Measurements from ENCODE around the gene TRAF1.

Gene TRAF1

GRCh38 chr9:120941046-120941770 lies 14.6 kb upstream of the TRAF1 start:
- DNase-seq (ENCODE audit: low spot score) = no peak

- DNase-seq (ENCODE audit: low spot score) = no peak
Measured at GRCh38 chr9:120940573-120940972, 14.0 kb upstream of the TRAF1 start.

- DNase-seq (ENCODE audit: low spot score) = no peak
Measured at GRCh38 chr9:120938851-120939250, 12.3 kb upstream of the TRAF1 start.

- DNase-seq (ENCODE audit: low spot score) = no peak
Measured at GRCh38 chr9:120937596-120937995, 11.0 kb upstream of the TRAF1 start.

- DNase-seq (ENCODE audit: low spot score) = no peak
Measured at GRCh38 chr9:120937127-120937526, 10.5 kb upstream of the TRAF1 start.

GRCh38 chr9:120936764-120937122 lies 10.1 kb upstream of the TRAF1 start:
- no peak for DNase-seq (ENCODE audit: low spot score)

- DNase-seq (ENCODE audit: low spot score) = peak; percentile 87
Measured at GRCh38 chr9:120936011-120936763, 9.6 kb upstream of the TRAF1 start.

- no peak for DNase-seq (ENCODE audit: low spot score)
Measured at GRCh38 chr9:120935383-120935857, 8.8 kb upstream of the TRAF1 start.

- no peak for DNase-seq (ENCODE audit: low spot score)
Measured at GRCh38 chr9:120934281-120934680, 7.7 kb upstream of the TRAF1 start.

GRCh38 chr9:120933310-120934055 lies 6.9 kb upstream of the TRAF1 start:
- DNase-seq (ENCODE audit: low spot score) = no peak

GRCh38 chr9:120932086-120932823 lies 5.7 kb upstream of the TRAF1 start:
- DNase-seq (ENCODE audit: low spot score) = no peak

GRCh38 chr9:120931231-120932085 lies 4.9 kb upstream of the TRAF1 start:
- peak; percentile 82 for DNase-seq (ENCODE audit: low spot score)

- DNase-seq (ENCODE audit: low spot score) = no peak
Measured at GRCh38 chr9:120929229-120929791, 2.7 kb upstream of the TRAF1 start.

GRCh38 chr9:120928483-120929228 lies 2.1 kb upstream of the TRAF1 start:
- peak; percentile 82 for DNase-seq (ENCODE audit: low spot score)

GRCh38 chr9:120928015-120928482 lies 1.5 kb upstream of the TRAF1 start:
- peak; percentile 40 for DNase-seq (ENCODE audit: low spot score)

GRCh38 chr9:120927269-120928014 lies 846 bp upstream of the TRAF1 start:
- DNase-seq (ENCODE audit: low spot score) = no peak

GRCh38 chr9:120925535-120926396 lies 830 bp downstream of the TRAF1 start:
- peak; percentile 75 for DNase-seq (ENCODE audit: low spot score)
